NCI-H1694 treated with DMSO at 0.1 percent for 48 hours (cell line): Measurements from ENCODE around the gene PGM5.
"Not testable (repeated sequence)": the region's sequence is repeated elsewhere in the genome, so short reads cannot be mapped to it uniquely, and the experiment has no call there.

ENCODE experiments used
- DNase-seq: peaks from one replicate; lab custom pipeline; 2025; lab: John Stamatoyannopoulos, UW

PGM5 gene

GRCh38 chr9:68356380-68357118 is at the start of gene PGM5:
TSS of gene PGM5 (plus strand) at chr9:68356611. CDS start at chr9:68357128, 517 bp downstream.
- not testable (repeated sequence) for DNase-seq

GRCh38 chr9:68307127-68307526 is 49.3 kb upstream of the PGM5 start:
- DNase-seq: not testable (repeated sequence)

- not testable (repeated sequence) for DNase-seq
These were observed 48.8 kb upstream of the PGM5 start for GRCh38 chr9:68307654-68308053.

DNA sequence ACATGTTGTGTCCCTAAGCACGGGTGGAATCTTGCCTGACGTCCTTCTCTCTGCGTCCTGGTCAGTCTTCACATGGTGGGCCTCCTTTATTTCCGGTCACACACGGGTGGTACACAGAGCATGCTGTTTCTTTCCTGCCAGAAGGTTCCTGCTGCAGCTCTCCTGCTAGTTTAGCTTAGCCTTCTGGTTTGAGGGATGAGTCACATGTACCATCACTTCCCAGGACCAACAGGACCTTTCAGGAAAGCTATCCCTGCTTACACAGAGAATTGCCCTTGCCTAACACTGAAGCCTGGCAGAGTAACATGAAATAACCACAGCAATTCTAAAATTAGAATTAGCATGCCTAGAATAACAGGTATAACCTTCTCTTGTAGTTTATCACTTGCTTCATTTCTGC is 45.2 kb upstream of the PGM5 start:
- DNase-seq: not testable (repeated sequence)

- not testable (repeated sequence) for DNase-seq
These were observed 38.2 kb upstream of the PGM5 start for GRCh38 chr9:68318209-68318608.

- not testable (repeated sequence) for DNase-seq
These were observed 32.7 kb upstream of the PGM5 start for GRCh38 chr9:68323749-68324148.

DNA sequence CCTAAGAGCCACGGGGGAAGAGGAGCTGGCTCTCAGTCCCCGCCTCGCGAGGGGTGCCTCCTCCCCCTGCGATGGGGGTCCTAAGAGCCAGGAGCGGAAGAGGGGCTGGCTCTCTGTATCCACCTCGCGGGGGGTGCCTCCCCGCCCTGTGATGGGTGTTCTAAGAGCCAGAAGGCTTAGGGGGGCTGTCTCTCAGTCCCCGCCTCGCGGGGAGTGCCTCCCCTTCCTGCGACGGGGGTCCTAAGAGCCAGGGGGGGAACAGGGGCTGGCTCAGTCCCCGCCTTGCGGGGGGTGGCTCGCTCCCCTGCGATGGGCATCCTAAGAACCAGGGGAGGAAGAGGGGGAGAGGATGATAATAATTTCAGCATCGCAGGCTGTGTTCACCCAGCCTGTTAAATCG is 31.9 kb upstream of the PGM5 start:
- DNase-seq: not testable (repeated sequence)

- not testable (repeated sequence) for DNase-seq
These were observed 27.3 kb upstream of the PGM5 start for GRCh38 chr9:68329106-68329505.

- not testable (repeated sequence) for DNase-seq
These were observed 25.8 kb upstream of the PGM5 start for GRCh38 chr9:68330531-68331173.

DNA sequence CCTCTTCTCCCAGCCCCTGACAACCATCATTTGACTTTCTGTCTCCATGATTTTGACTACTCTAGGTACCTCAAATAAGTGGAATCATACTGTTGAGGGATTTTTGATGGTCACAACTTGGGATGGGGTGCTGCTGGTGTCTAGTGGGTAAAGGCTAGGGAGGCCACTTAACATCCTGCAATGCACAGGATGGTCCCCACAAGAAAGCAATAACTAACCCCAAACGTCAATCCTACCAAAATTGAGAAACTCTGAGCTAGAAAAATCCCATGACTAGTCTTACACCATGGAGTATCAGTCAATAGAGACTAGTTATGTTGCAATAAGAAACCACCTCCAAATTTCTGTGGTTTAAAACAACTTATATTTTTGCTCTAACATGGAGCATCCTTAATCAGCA is 24.3 kb upstream of the PGM5 start:
- not testable (repeated sequence) for DNase-seq

DNA sequence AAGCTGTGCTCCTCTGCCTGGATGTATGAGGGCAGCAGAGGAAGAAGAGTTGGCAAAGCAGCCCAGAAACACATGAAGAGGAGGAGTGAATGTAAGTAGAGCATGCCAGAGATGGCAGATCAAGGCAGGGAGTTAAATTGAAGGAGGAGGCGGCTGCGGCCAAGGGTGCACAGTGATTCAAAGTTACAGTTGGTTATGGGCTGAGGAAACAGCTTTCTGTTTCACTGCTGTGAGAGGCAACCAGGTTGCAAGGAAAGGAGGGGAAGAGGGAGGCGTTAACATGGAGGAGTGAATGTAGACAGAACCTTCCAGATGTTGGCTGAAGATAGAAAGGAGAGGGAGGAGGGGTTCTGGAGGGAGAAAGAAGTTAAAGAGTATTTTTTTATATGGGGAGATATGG is 20.5 kb upstream of the PGM5 start:
- not testable (repeated sequence) for DNase-seq

- DNase-seq: not testable (repeated sequence)
These were observed 19.6 kb upstream of the PGM5 start for GRCh38 chr9:68336639-68337339.

- DNase-seq: not testable (repeated sequence)
These were observed 18.4 kb upstream of the PGM5 start for GRCh38 chr9:68338000-68338399.

DNA sequence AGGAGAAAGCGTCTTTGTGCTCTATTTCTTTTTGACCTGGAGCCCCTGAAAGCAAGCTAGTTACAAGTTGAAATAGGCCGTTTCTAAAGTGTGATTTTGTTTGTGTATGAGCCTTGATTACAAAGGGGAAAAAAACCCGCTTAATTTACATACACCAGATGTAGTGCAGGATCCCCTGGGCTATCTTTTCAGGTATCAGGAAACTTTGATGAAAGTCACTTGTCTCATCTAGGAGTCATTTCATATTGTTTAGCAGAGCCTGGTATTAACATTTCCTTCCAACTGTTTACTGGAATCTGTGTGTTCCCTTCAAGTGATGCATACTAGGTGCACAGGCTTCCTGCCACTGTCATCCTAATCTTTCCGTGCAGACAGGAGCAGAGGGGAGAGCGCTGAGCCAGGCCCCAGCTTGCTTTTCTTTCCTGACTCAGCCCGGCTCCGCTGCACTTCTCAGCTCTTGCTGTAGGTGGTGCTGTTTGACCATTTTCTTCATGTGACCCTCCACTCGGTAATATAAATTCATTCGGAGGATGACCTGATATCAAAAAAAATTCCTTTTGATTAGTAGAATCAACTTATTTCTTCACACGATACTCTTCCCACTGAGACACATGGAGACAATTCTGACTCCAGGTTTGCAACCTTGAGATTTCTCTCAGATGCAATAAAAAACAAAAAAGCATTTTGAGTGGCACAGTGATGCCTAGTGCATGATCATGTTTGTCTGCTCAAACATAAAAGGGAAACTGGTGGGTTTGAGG is 14.0 kb upstream of the PGM5 start:
- DNase-seq: not testable (repeated sequence)

- DNase-seq: not testable (repeated sequence)
These were observed 13.2 kb upstream of the PGM5 start for GRCh38 chr9:68343242-68343641.

GRCh38 chr9:68343992-68344391 is 12.4 kb upstream of the PGM5 start:
- not testable (repeated sequence) for DNase-seq

DNA sequence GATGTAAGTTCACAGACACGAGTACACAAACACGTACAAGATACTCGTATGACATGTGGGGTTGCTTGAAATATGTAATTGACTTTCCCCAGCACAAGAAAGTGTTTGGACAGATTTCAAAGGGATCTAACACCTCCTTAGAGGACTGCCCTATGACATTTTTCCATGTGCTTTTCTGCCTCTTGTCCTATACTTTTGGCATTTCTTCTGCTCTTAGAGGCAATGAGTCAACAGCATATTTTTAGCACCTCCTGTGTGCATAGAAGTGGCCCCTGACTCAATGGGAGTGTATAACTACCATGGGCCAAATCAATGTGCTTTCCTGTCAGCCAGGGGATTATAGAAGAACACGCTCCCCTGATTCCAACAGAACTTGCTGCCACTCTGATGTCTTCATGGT is 4.7 kb upstream of the PGM5 start:
- not testable (repeated sequence) for DNase-seq

GRCh38 chr9:68355993-68356379 is 425 bp upstream of the PGM5 start:
- not testable (repeated sequence) for DNase-seq

- DNase-seq: not testable (repeated sequence)
These were observed 806 bp downstream of the PGM5 start for GRCh38 chr9:68357119-68357714.

DNA sequence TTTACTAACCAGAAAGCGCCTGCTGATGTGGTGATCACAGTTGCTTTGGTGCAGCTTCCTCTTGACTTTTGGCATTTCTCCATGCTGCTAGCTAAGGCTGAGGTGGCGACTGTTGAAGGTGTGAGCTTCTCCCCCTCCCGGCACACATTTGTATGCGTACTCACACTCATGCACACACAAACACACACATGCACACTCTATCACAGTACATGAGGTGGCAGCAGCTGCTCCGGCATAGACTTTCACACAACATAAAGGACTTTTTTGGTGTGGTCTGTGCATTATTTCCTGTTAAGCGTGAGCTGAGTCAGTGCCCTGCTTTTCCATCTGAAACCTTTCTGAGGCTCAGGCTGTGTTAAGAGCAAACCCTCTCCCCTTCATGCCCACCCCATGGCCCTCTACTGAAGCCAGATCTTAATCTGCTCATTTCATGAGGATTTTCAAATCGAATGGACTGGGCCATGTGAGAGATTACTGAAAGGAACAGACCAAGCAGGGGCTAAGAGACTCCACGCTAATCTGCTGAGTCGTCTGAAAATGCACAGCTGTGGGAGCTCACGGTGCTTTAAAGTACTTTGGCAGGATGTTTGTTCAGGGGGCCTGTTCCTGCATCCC is 10.6 kb downstream of the PGM5 start:
- not testable (repeated sequence) for DNase-seq

GRCh38 chr9:68375789-68376188 is 19.4 kb downstream of the PGM5 start:
- DNase-seq: not testable (repeated sequence)
